K562 (cell line): ENCODE data around the gene ZKSCAN4. TPM values are rescaled to one million over a fixed set of nuclear protein-coding genes. Genes with fewer than 3 reads are reported as not detected.

Source experiments
- ARHGAP35 ChIP-seq: fragments of 450-650 bp; IDR thresholded peaks from 2 replicates; pipeline ENCODE4 v1.6.1; 2018; ENCODE audit not compliant: partially characterized antibody
- DNMT1 ChIP-seq: fragments of 450-650 bp; IDR thresholded peaks from 2 replicates; pipeline ENCODE4 v1.6.1; 2016; ENCODE audit warnings: antibody characterized with exemption, mild to moderate bottlenecking
- EP400 ChIP-seq: fragments of 450-650 bp; IDR thresholded peaks from 2 replicates; pipeline ENCODE4 v1.6.1; 2017; ENCODE audit warnings: antibody characterized with exemption, mild to moderate bottlenecking, moderate library complexity
- PHF21A ChIP-seq: fragments of 450-650 bp; IDR thresholded peaks from 2 replicates; pipeline ENCODE4 v1.6.1; 2017; ENCODE audit warnings: low read depth, borderline replicate concordance
- PURB ChIP-seq: sonication (generic); formaldehyde crosslinking; IDR thresholded peaks from 2 replicates; pipeline ENCODE4 v1.9.0; 2021; ENCODE audit warnings: low read depth, mild to moderate bottlenecking, missing genetic modification reagents
- RBBP5 ChIP-seq: fragments of 200-600 bp; sonication (generic); IDR thresholded peaks from 2 replicates; pipeline ENCODE4 v1.6.1; 2012; ENCODE audit warnings: borderline replicate concordance, mild to moderate bottlenecking, low read length, control low read depth, inconsistent platforms; ENCODE audit not compliant: insufficient read depth, poor library complexity, severe bottlenecking
- SREBF2 ChIP-seq: sonication (generic); formaldehyde crosslinking; IDR thresholded peaks from 2 replicates; pipeline ENCODE4 v1.4.0; 2020; ENCODE audit warnings: mild to moderate bottlenecking, missing genetic modification reagents
- TCF7 ChIP-seq: sonication (generic); IDR thresholded peaks from 2 replicates; pipeline ENCODE4 v1.6.1; 2016; ENCODE audit warnings: antibody characterized with exemption, borderline replicate concordance
- ZNF23 ChIP-seq: fragments of 250-450 bp; sonication (Bioruptor Pico); IDR thresholded peaks from 2 replicates; pipeline ENCODE4 v1.4.0; 2020; ENCODE audit warnings: mild to moderate bottlenecking
- polyA plus RNA-seq, 8 experiments: library from polyadenylated mRNA; depleted of rRNA in 4 of 8; stranded (reverse) in 5 of 8; unstranded in 3 of 8; fragments of >200 nt; fragmentation: Nextera tagmentation in 2 of 8; fragmentation: Illumina TruSeq in 1 of 8; extraction: Ambion mirVana in 2 of 8; extraction: Trizol in 1 of 8; gene quantifications; 2 replicates each; pipeline versions ENCODE4 v1.2.1 to v1.2.3, GENCODE V29; 2011 to 2014; ENCODE audit warnings: inconsistent platforms in 1 of 8, missing spikeins in 1 of 8
- total RNA-seq, 7 experiments: library from RNA; depleted of rRNA in 6 of 7; stranded (reverse); fragments of >200 nt in 6 of 7; fragmentation: Illumina TruSeq in 2 of 7; extraction: Trizol in 2 of 7; gene quantifications; 2 replicates each; pipeline versions ENCODE4 v1.2.1 to v1.2.3, GENCODE V29; 2011 to 2021; ENCODE audit warnings: low replicate concordance in 1 of 7
- TF ChIP-seq, protein P1 (sequence below): fragments of 450-650 bp; IDR thresholded peaks from 2 replicates; pipeline ENCODE4 v1.7.1; 2018; ENCODE audit warnings: mild to moderate bottlenecking, low read depth; ENCODE audit not compliant: partially characterized antibody
- TF ChIP-seq, protein P2 (sequence below), 2 experiments: fragments of 200-800 bp in 1 of 2; sonication (Bioruptor generic) in 1 of 2; sonication (generic) in 1 of 2; formaldehyde crosslinking in 1 of 2; IDR thresholded peaks in 1 of 2; conservative IDR thresholded peaks in 1 of 2; 2 replicates each; pipeline versions ENCODE4 v1.5.0 to v1.6.1; 2016 to 2020; ENCODE audit warnings: missing compliant biosample characterization in 1 of 2, missing genetic modification characterization in 1 of 2, missing genetic modification reagents in 1 of 2
- TF ChIP-seq, protein P3 (sequence below): fragments of 250-450 bp; sonication (Bioruptor Pico); IDR thresholded peaks from 2 replicates; pipeline ENCODE4 v1.5.0; 2020; ENCODE audit warnings: mild to moderate bottlenecking, borderline replicate concordance
- TF ChIP-seq, protein P4 (sequence below), 2 experiments: fragments of 250-450 bp in 1 of 2; fragments of 450-650 bp in 1 of 2; sonication (Bioruptor Pico) in 1 of 2; IDR thresholded peaks; 2 replicates each; pipeline versions ENCODE4 v1.6.1 to v1.8.0; 2016 to 2021; ENCODE audit warnings: mild to moderate bottlenecking in 2 of 2, moderate library complexity in 2 of 2, missing compliant biosample characterization in 1 of 2, missing genetic modification characterization in 1 of 2
- TF ChIP-seq, protein P5 (sequence below): fragments of 250-450 bp; sonication (Bioruptor Pico); IDR thresholded peaks from 2 replicates; pipeline ENCODE4 v1.8.0; 2021; ENCODE audit warnings: moderate library complexity, mild to moderate bottlenecking, inconsistent platforms

The ZKSCAN4 gene
- total and polyA plus RNA-seq, 9 of the 15 experiments (the other 6 are each of a cell fraction or from before 2014, with no cell fraction given), result 1.2 to 5.3 (median 4.7) TPM

DNA sequence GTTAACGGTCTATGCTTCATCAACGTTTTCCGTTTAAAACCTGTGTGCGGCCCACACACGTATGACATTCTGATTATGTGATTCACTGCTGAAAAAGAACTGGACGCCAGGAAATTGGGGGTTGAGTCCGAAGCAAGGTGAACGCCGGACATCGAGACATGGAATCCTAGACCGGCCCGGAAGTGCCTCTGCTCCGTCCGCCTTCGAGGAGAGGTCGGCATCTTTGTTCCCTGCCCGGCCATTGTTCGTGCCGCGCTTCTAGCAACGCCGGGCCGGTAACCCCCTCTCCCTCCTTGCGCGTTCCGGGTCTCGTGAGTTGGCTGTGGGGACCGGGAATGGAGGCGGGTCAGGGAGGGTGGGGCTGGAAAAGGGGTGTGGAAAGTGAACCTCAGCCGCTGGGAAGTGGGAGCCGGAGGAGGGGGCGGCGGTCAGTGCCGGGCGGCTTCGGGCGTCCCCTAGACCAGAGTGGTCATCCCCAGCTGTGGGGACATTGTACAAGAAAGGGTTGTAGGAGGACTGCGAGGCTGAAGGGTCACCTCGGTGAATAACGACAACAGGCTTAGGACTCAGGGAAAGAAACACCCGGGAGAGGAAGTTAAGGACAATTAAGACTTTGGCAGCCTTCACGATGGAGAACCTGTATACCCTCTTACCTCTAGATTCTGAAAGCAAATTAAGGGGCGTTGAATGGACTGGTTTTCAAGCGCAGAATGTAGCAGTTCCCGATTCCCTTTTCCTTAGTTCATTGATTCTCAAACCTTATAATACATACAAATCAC lies 26.8 kb downstream of the ZKSCAN4 start, which contains the start of gene ZSCAN9 (continued):
- TF ChIP-seq, protein P1, sequence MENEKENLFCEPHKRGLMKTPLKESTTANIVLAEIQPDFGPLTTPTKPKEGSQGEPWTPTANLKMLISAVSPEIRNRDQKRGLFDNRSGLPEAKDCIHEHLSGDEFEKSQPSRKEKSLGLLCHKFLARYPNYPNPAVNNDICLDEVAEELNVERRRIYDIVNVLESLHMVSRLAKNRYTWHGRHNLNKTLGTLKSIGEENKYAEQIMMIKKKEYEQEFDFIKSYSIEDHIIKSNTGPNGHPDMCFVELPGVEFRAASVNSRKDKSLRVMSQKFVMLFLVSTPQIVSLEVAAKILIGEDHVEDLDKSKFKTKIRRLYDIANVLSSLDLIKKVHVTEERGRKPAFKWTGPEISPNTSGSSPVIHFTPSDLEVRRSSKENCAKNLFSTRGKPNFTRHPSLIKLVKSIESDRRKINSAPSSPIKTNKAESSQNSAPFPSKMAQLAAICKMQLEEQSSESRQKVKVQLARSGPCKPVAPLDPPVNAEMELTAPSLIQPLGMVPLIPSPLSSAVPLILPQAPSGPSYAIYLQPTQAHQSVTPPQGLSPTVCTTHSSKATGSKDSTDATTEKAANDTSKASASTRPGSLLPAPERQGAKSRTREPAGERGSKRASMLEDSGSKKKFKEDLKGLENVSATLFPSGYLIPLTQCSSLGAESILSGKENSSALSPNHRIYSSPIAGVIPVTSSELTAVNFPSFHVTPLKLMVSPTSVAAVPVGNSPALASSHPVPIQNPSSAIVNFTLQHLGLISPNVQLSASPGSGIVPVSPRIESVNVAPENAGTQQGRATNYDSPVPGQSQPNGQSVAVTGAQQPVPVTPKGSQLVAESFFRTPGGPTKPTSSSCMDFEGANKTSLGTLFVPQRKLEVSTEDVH, result peak; percentile 87
- TF ChIP-seq, protein P2, sequence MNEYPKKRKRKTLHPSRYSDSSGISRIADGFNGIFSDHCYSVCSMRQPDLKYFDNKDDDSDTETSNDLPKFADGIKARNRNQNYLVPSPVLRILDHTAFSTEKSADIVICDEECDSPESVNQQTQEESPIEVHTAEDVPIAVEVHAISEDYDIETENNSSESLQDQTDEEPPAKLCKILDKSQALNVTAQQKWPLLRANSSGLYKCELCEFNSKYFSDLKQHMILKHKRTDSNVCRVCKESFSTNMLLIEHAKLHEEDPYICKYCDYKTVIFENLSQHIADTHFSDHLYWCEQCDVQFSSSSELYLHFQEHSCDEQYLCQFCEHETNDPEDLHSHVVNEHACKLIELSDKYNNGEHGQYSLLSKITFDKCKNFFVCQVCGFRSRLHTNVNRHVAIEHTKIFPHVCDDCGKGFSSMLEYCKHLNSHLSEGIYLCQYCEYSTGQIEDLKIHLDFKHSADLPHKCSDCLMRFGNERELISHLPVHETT (CRISPR knock-in tag; conservative IDR thresholded peaks at IDR 0.05 in 1 of 2, IDR thresholded peaks at IDR 0.05 in 1 of 2), result peak in 1 of 2 experiments; percentile 98; a peak in 2 of 4 replicates
- TF ChIP-seq, protein P3, sequence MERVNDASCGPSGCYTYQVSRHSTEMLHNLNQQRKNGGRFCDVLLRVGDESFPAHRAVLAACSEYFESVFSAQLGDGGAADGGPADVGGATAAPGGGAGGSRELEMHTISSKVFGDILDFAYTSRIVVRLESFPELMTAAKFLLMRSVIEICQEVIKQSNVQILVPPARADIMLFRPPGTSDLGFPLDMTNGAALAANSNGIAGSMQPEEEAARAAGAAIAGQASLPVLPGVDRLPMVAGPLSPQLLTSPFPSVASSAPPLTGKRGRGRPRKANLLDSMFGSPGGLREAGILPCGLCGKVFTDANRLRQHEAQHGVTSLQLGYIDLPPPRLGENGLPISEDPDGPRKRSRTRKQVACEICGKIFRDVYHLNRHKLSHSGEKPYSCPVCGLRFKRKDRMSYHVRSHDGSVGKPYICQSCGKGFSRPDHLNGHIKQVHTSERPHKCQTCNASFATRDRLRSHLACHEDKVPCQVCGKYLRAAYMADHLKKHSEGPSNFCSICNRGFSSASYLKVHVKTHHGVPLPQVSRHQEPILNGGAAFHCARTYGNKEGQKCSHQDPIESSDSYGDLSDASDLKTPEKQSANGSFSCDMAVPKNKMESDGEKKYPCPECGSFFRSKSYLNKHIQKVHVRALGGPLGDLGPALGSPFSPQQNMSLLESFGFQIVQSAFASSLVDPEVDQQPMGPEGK (CRISPR knock-in tag), result 0 out of 2 replicates have a peak, but pooled peaks have one; percentile 74
- TF ChIP-seq, protein P4, sequence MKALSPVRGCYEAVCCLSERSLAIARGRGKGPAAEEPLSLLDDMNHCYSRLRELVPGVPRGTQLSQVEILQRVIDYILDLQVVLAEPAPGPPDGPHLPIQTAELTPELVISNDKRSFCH (CRISPR knock-in tag; IDR thresholded peaks at IDR 0.05), result no peak
- TF ChIP-seq, protein P4 (tag; IDR thresholded peaks at IDR 0.05), result no peak
- TF ChIP-seq ARHGAP35, result no peak
- no peak for TF ChIP-seq DNMT1
- TF ChIP-seq, protein P5, sequence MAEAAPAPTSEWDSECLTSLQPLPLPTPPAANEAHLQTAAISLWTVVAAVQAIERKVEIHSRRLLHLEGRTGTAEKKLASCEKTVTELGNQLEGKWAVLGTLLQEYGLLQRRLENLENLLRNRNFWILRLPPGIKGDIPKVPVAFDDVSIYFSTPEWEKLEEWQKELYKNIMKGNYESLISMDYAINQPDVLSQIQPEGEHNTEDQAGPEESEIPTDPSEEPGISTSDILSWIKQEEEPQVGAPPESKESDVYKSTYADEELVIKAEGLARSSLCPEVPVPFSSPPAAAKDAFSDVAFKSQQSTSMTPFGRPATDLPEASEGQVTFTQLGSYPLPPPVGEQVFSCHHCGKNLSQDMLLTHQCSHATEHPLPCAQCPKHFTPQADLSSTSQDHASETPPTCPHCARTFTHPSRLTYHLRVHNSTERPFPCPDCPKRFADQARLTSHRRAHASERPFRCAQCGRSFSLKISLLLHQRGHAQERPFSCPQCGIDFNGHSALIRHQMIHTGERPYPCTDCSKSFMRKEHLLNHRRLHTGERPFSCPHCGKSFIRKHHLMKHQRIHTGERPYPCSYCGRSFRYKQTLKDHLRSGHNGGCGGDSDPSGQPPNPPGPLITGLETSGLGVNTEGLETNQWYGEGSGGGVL (CRISPR knock-in tag), result no peak
- TF ChIP-seq ZNF23 (CRISPR knock-in tag), result no peak
- TF ChIP-seq PURB (CRISPR knock-in tag), result no peak
- TF ChIP-seq PHF21A, result peak; percentile 55; the same call in 1 of the 2 replicates
- no peak for TF ChIP-seq SREBF2
- TF ChIP-seq EP400, result peak; percentile 93
- TF ChIP-seq RBBP5, result peak; percentile 99
- TF ChIP-seq TCF7, result peak; percentile 91
